Lung (tissue), 12 donors: ENCODE measurements around the gene ABCB10. TPM values are rescaled to one million over a fixed set of nuclear protein-coding genes. Genes with fewer than 3 reads are reported as not detected.
A peak's percentile ranks its signal among the peaks of the same experiment; 100 is the strongest.

ENCODE experiments used
- ATAC-seq: fragments of 200-7000 bp; cut with Tn5 transposase; one replicate; pipeline ENCODE4 v1.9.1; 2020; ENCODE audit warnings: moderate number of reproducible peaks; ENCODE audit not compliant: insufficient read depth, low FRiP score
- DNase-seq, 3 donors: peaks; one replicate each; pipeline ENCODE4 v3.0.0-alpha.2; 2013 to 2017
- H3K27ac ChIP-seq, 2 donors: one replicate each; pipeline ENCODE4 v1.5.1; 2013; ENCODE audit warnings: mild to moderate bottlenecking in 2 of 2, moderate library complexity in 2 of 2, control low read depth in 1 of 2, inconsistent platforms in 1 of 2, low read depth in 1 of 2, low read length in 1 of 2
- H3K27me3 ChIP-seq, 3 donors: one replicate each; pipeline ENCODE4 v1.5.1; 2013; ENCODE audit warnings: low read length in 2 of 3; ENCODE audit not compliant: control insufficient read depth in 3 of 3, insufficient read depth in 3 of 3
- H3K36me3 ChIP-seq, 4 donors: one replicate each; pipeline ENCODE4 v1.5.1; 2013; ENCODE audit warnings: low read length in 4 of 4, mild to moderate bottlenecking in 1 of 4, moderate library complexity in 1 of 4; ENCODE audit not compliant: control insufficient read depth in 4 of 4, insufficient read depth in 4 of 4
- H3K4me1 ChIP-seq, 5 donors: one replicate each; pipeline ENCODE4 v1.5.1; 2013; ENCODE audit warnings: low read length in 5 of 5, mild to moderate bottlenecking in 2 of 5, moderate library complexity in 1 of 5; ENCODE audit not compliant: control insufficient read depth in 5 of 5, insufficient read depth in 5 of 5
- H3K4me3 ChIP-seq: one replicate; pipeline ENCODE4 v1.5.1; 2013; ENCODE audit warnings: mild to moderate bottlenecking, control low read depth, moderate library complexity
- H3K9ac ChIP-seq, 2 donors: one replicate each; pipeline ENCODE4 v1.5.1; 2013; ENCODE audit warnings: low read length in 2 of 2, control low read depth in 1 of 2; ENCODE audit not compliant: insufficient read depth in 1 of 2
- H3K9me3 ChIP-seq, 4 donors: one replicate each; pipeline ENCODE4 v1.5.1; 2013; ENCODE audit warnings: low read length in 3 of 4, mild to moderate bottlenecking in 1 of 4, moderate library complexity in 1 of 4; ENCODE audit not compliant: control insufficient read depth in 4 of 4, insufficient read depth in 3 of 4
- WGBS, 2 donors: extraction: QIAGEN DNeasy Blood & Tissue Kit; methylation state at CpG; one replicate each; pipeline ENCODE4 v1.1.7; 2013; 5-methylcytosine and 5-hydroxymethylcytosine counted together
- polyA plus RNA-seq, 2 donors: library from polyadenylated mRNA; stranded (reverse); fragments of 200-250 nt; gene quantifications; one replicate each; pipeline ENCODE4 v1.2.1, GENCODE V29; 2013
- total RNA-seq, 2 donors: library from RNA; depleted of rRNA in 1 of 2; stranded (reverse); fragments of >200 nt in 1 of 2; gene quantifications; one replicate each; pipeline ENCODE4 v1.2.1, GENCODE V29; 2014 to 2021
- TF ChIP-seq, protein P1 (sequence below): IDR thresholded peaks from 2 replicates; pipeline ENCODE4 v1.5.1; 2012; ENCODE audit warnings: mild to moderate bottlenecking; ENCODE audit errors: control extremely low read depth, extremely low read depth
- donor health status: control.
- donor health status: control.
- donor health status: Bipolar disorder and iron deficiency.
- donor health status: healthy.
- donor health status: DM: yes; HTN: yes; CAD: no.

The ABCB10 gene
- total and polyA plus RNA-seq, 4 donors, result 6.5 to 23.5 (median 14.2) TPM

DNA sequence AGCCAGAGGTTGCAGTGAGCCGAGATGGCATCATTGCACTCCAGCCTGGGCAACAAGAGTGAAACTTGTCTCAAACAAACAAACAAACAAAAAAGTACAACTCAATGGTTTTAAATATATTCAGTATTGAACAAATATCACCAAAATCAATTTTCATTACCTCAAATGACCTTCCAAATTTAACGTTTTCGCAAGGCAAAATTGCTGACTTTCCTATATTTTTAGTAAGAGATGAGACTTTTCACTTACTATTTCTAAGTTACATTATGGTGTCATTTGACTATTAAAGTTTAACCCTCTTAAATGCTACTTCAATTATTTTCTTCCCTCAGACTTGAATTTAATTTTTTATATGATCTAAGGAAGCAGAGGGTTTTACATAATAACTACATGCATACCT, 23.0 kb upstream of the ABCB10 start:
- no peak overlapping the region for H3K9ac ChIP-seq
- H3K4me1 ChIP-seq, result peaks cover 0 to 17% (median 2%) of the 10 kb centered on the region in 5 donors
- DNase-seq (no peak), ATAC-seq (no peak)
- H3K27ac ChIP-seq, result no peak overlapping the region
- 89 to 91% methylated on average over 3 of the region's 3 CpGs for WGBS, 2 donors
- H3K4me3 ChIP-seq, result no peak overlapping the region
- H3K27me3 ChIP-seq, result no peaks in the 10 kb centered on the region
- no peaks in the 10 kb centered on the region for H3K9me3 ChIP-seq
- H3K36me3 ChIP-seq, result no peaks in the 10 kb centered on the region
- TF ChIP-seq, protein P1, sequence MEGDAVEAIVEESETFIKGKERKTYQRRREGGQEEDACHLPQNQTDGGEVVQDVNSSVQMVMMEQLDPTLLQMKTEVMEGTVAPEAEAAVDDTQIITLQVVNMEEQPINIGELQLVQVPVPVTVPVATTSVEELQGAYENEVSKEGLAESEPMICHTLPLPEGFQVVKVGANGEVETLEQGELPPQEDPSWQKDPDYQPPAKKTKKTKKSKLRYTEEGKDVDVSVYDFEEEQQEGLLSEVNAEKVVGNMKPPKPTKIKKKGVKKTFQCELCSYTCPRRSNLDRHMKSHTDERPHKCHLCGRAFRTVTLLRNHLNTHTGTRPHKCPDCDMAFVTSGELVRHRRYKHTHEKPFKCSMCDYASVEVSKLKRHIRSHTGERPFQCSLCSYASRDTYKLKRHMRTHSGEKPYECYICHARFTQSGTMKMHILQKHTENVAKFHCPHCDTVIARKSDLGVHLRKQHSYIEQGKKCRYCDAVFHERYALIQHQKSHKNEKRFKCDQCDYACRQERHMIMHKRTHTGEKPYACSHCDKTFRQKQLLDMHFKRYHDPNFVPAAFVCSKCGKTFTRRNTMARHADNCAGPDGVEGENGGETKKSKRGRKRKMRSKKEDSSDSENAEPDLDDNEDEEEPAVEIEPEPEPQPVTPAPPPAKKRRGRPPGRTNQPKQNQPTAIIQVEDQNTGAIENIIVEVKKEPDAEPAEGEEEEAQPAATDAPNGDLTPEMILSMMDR, result no peak

DNA sequence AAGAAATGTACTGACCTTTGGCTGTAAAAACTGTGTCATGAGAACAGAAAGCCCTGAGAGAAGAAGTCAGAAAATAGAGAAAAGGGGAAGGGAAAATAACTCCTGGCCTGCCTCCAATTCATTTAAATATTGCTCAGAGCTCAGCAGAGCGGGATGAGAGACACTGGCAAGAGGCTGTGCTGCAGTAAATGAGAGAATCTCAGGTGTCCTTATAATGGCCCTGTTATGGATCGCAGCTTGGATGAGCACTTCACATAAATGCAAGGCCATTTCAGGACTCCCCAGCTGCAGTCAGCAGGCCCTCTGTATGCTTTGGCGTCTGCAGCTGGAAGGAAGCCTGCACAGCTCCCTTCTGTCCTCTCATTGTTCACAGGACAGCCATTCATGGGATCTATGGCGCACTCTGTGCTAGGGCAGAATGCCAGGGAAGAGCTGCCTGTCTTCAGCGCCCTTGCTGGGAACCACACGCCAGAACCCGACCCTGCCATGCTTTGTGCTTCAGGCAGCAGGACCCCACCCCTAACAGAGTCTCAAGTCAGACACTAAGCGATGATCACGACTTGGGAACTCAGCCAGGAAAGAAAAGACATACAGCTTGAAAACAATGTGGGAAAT, 20.7 kb upstream of the ABCB10 start:
- TF ChIP-seq, protein P1, result no peak
- Histone ChIP-seq H3K9ac (peak overlapping the region in 1 of 2 donors; percentile 4), H3K36me3 (no peaks in the 10 kb centered on the region), H3K4me3 (no peak overlapping the region), H3K27ac (peak overlapping the region in 1 of 2 donors; percentile 43), H3K27me3 (no peaks in the 10 kb centered on the region), H3K4me1 (peaks cover 0 to 17% (median 2%) of the 10 kb centered on the region in 5 donors), H3K9me3 (no peaks in the 10 kb centered on the region)
- WGBS, 2 donors, result 35 to 44% methylated on average over 9 of the region's 9 CpGs
- ATAC-seq (peak; percentile 47), DNase-seq (peak; percentile 72 to 88 (median 82))

DNA sequence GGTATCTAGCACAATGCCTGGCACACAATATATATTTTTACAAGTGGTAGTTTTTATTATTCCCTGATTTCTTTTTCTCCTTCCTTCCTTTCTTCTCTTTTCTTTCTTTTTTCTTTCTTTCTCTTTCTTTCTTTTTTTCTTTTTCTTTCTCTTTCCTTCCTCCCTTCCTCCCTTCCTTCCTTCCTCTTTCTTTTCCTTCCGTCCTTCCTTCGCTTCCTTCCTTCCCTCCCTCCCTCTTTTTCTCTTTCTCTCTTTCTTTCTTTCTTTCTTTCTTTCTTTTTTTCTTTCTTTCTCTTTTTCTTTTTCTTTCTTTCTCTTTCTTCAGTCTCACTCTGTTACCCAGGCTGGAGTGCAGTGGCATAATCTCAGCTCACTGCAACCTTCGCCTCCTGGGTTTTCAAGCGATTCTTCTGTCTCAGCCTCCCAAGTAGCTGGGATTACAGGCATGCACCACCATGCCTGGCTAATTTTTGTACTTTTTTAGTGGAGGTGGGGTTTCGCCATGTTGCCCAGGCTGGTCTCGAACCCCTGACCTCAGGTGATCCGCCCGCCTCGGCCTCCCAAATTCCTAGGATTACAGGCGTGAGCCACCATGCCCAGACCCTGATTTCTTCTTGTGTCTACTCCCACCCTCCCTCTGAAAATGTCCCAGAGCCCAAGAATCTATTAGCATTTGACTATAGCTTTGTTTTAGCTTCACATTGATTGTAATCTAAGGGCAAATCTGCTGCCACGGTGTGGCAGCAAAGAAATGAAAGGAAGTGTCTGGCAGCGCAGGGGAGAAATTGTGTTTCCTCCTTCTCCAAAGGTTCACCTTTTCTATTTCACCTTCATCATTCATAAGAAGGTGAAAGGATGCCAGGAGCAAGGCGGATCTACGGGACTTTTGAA, 19.9 kb upstream of the ABCB10 start:
- Histone ChIP-seq H3K27me3 (no peaks in the 10 kb centered on the region), H3K27ac (peak overlapping the region in 1 of 2 donors; percentile 13), H3K9ac (no peak overlapping the region), H3K36me3 (no peaks in the 10 kb centered on the region), H3K4me3 (no peak overlapping the region), H3K4me1 (peaks cover 0 to 17% (median 2%) of the 10 kb centered on the region in 5 donors), H3K9me3 (no peaks in the 10 kb centered on the region)
- DNase-seq, result no peak
- TF ChIP-seq, protein P1, result no peak
- ATAC-seq, result no peak
- whole genome bisulfite sequencing, 2 donors, result 65 to 74% methylated on average over 12 to 14 of the region's 14 CpGs
